Spleen (tissue), 7 donors: ENCODE results near the gene SLC24A3.

Experiments
- POLR2A ChIP-seq, 3 donors: fragments of 450-650 bp; IDR thresholded peaks; one replicate each; pipeline ENCODE4 v1.5.1; 2017; ENCODE audit warnings: antibody characterized with exemption in 3 of 3, mild to moderate bottlenecking in 1 of 3
- POLR2AphosphoS5 ChIP-seq, 3 donors: sonication (generic); formaldehyde crosslinking; IDR thresholded peaks; one replicate each; pipeline ENCODE4 v1.5.1; 2017; ENCODE audit warnings: antibody characterized with exemption in 3 of 3
- TF ChIP-seq, protein P1 (sequence below), 11 experiments: fragments of 200-600 bp in 7 of 11; fragments of 450-650 bp in 4 of 11; sonication (generic) in 4 of 11; IDR thresholded peaks in 8 of 11; conservative IDR thresholded peaks in 3 of 11; 1 replicate in 7 of 11; 2 replicates in 4 of 11; pipeline versions ENCODE4 v1.4.0 to v1.8.0; 2016 to 2021; ENCODE audit warnings: antibody characterized with exemption in 11 of 11, inconsistent platforms in 4 of 11, mild to moderate bottlenecking in 1 of 11
- donor health status: DM: no; HTN: no; CAD: no; lungs with moderate emphysema.
- donor health status: DM: no; HTN: no; CAD: no.
- donor health status: DM: no; HTN: no; CAD: no.

DNA sequence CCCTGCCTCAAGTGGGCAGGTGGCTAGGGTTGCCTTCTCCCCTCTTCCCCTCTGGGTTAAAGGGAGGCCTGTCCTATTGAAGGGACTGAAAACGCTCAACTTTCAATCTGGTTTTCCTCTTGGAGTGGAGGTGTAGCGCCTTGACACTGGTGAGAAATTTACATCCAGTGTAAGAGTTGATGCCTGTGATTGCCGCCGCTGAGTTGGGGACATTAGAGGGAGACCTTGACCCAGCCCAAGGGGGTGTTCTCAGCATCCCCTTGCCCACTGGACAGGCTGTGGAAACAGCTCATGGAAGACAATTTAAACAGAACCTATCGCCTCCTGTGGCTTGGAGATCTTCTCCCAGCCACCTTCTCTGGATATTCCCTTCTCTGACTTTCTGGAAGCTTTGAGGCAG lies 61.6 kb downstream of the SLC24A3 start:
- TF ChIP-seq, protein P1, sequence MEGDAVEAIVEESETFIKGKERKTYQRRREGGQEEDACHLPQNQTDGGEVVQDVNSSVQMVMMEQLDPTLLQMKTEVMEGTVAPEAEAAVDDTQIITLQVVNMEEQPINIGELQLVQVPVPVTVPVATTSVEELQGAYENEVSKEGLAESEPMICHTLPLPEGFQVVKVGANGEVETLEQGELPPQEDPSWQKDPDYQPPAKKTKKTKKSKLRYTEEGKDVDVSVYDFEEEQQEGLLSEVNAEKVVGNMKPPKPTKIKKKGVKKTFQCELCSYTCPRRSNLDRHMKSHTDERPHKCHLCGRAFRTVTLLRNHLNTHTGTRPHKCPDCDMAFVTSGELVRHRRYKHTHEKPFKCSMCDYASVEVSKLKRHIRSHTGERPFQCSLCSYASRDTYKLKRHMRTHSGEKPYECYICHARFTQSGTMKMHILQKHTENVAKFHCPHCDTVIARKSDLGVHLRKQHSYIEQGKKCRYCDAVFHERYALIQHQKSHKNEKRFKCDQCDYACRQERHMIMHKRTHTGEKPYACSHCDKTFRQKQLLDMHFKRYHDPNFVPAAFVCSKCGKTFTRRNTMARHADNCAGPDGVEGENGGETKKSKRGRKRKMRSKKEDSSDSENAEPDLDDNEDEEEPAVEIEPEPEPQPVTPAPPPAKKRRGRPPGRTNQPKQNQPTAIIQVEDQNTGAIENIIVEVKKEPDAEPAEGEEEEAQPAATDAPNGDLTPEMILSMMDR (IDR thresholded peaks at IDR 0.05 in 8 of 11, conservative IDR thresholded peaks at IDR 0.05 in 3 of 11) = no peak
- no peak for TF ChIP-seq POLR2A (IDR thresholded peaks at IDR 0.05)
- TF ChIP-seq POLR2AphosphoS5 (IDR thresholded peaks at IDR 0.05) = no peak
